ENCODE measurements around the gene C19orf73. TPM values are rescaled to one million over a fixed set of nuclear protein-coding genes. Genes with fewer than 3 reads are reported as not detected.

Gene C19orf73
- total and polyA plus RNA-seq, 9 of the 15 experiments (the other 6 are each of a cell fraction or from before 2014, with no cell fraction given), result 0.08 to 7.4 (median 1.4) TPM

DNA sequence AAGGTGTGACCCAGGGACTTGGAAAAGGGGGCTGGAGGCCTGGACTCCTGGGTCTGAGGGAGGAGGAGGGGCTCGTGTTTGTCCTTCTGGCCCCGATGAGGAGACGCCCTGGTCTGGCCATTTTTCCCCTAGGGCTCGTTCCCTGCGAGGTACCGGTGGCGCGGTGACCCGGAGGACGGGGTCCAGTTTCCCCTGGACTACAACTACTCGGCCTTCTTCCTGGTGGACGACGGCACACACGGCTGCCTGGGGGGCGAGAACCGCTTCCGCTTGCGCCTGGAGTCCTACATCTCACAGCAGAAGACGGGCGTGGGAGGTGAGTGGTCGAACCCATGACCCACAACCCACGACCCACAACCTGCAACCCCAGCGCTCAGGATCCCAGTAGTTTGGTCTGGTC lies 49.5 kb upstream of the C19orf73 start:
- no peak for TF ChIP-seq BDP1 (IDR thresholded peaks at IDR 0.05; ENCODE audit: insufficient read depth, insufficient read length)
- no peak for TF ChIP-seq KDM4B (IDR thresholded peaks at IDR 0.05; ENCODE audit: borderline replicate concordance in 2 of 2, low read depth in 1 of 2)
- peak; percentile 25; the same call in 1 of the 2 replicates for TF ChIP-seq RBFOX2 (IDR thresholded peaks at IDR 0.05; ENCODE audit: low read depth, low read length)
- no peak overlapping the region for H3K4me3 ChIP-seq
- no peak for FAIRE-seq
- ChIA-PET POLR2A (interaction anchor here (4.1 kb wide), 1 partner anchor 8 kb away, joined by 18 read pairs; no protein-coding TSS in a partner anchor), CTCF (ENCODE audit: low intra/inter-chr PET ratio) (no interaction called here)
- DNase-seq (ENCODE audit: extremely low read depth in 1 of 4, low spot score in 3 of 4), result peak in 2 of 4 experiments; percentile 3
- 94% methylated on average over 19 of the region's 23 CpGs for WGBS (ENCODE audit: insufficient coverage, low coverage, missing lambda C conversion rate)
- no peaks in the 10 kb centered on the region for H4K20me1 ChIP-seq (replicated peaks; ENCODE audit: control insufficient read depth, insufficient read depth, low read length)
- H2AFZ ChIP-seq (ENCODE audit: low read depth, low read length), result no peak overlapping the region
- no peaks in the 10 kb centered on the region for H3K27me3 ChIP-seq (ENCODE audit: control insufficient read depth in 2 of 2, insufficient read depth in 2 of 2, low read length in 2 of 2)
- H3K9ac ChIP-seq (ENCODE audit: insufficient read depth in 1 of 2, low read depth in 2 of 2, low read length in 2 of 2), result peak overlapping the region in 1 of 2 experiments; percentile 52; a peak in 1 of 4 replicates
- in situ Hi-C loops (cut with MboI) (no loop called here), intact Hi-C loops (cut with micrococcal nuclease) (no loop called here)
- no peak overlapping the region for H3K27ac ChIP-seq (ENCODE audit: extremely low read depth, low read depth, low read length)
- H3K36me3 ChIP-seq (ENCODE audit: control insufficient read depth, insufficient read depth, low read length), result peaks cover 44% of the 10 kb centered on the region
- no peaks in the 10 kb centered on the region for H3K9me1 ChIP-seq (ENCODE audit: control insufficient read depth, insufficient read depth, low read length)
- H3K4me1 ChIP-seq (replicated peaks in 1 of 2; ENCODE audit: control insufficient read depth in 2 of 2, insufficient read depth in 2 of 2, low read length in 2 of 2), result peaks cover 0 to 19% of the 10 kb centered on the region in 2 experiments; a peak in 2 of 5 replicates
- no peaks in the 10 kb centered on the region for H3K79me2 ChIP-seq (ENCODE audit: control insufficient read depth, insufficient read depth, low read length)
- no peaks in the 10 kb centered on the region for H3K9me3 ChIP-seq (replicated peaks; ENCODE audit: control insufficient read depth, insufficient read depth, low read depth, low read length)
- ATAC-seq, result no peak; the same call in 2 of the 3 replicates
- BruUV-seq (replicated peaks), result no TSS peak
- H3K4me2 ChIP-seq (ENCODE audit: insufficient read depth, low read length), result no peak overlapping the region

DNA sequence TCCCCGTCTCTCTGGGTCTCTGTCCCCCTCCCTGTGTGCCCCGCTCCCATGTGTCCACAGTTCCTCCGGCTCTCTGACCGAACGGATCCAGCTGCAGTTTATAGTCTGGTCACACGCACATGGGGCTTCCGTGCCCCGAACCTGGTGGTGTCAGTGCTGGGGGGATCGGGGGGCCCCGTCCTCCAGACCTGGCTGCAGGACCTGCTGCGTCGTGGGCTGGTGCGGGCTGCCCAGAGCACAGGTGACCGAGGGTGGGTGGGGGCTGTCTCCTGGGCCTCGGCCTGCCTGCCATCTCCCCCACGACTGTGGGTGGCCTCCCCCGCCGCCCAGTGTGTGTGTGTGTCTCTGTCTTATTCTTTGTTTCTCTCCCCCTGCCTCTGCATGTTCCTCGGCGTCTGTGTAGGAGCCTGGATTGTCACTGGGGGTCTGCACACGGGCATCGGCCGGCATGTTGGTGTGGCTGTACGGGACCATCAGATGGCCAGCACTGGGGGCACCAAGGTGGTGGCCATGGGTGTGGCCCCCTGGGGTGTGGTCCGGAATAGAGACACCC lies 49.0 kb upstream of the C19orf73 start:
- H3K9me1 ChIP-seq (ENCODE audit: control insufficient read depth, insufficient read depth, low read length), result no peaks in the 10 kb centered on the region
- H3K27me3 ChIP-seq (ENCODE audit: control insufficient read depth in 2 of 2, insufficient read depth in 2 of 2, low read length in 2 of 2), result no peaks in the 10 kb centered on the region
- no peaks in the 10 kb centered on the region for H3K9me3 ChIP-seq (replicated peaks; ENCODE audit: control insufficient read depth, insufficient read depth, low read depth, low read length)
- no peaks in the 10 kb centered on the region for H3K79me2 ChIP-seq (ENCODE audit: control insufficient read depth, insufficient read depth, low read length)
- no peak overlapping the region for H2AFZ ChIP-seq (ENCODE audit: low read depth, low read length)
- WGBS (ENCODE audit: insufficient coverage, low coverage, missing lambda C conversion rate), result 90% methylated on average over 23 of the region's 25 CpGs
- peak; percentile 24; the same call in 2 of the 3 replicates for ATAC-seq
- H3K4me2 ChIP-seq (ENCODE audit: insufficient read depth, low read length), result no peak overlapping the region
- no peak overlapping the region for H3K27ac ChIP-seq (ENCODE audit: extremely low read depth, low read depth, low read length)
- peaks cover 39% of the 10 kb centered on the region; the same call in 2 of the 3 replicates for H3K36me3 ChIP-seq (ENCODE audit: control insufficient read depth, insufficient read depth, low read length)
- ChIA-PET POLR2A (interaction anchor here (4.1 kb wide), 1 partner anchor 7 kb away, joined by 18 read pairs; no protein-coding TSS in a partner anchor), CTCF (ENCODE audit: low intra/inter-chr PET ratio) (no interaction called here)
- H3K9ac ChIP-seq (ENCODE audit: insufficient read depth in 1 of 2, low read depth in 2 of 2, low read length in 2 of 2), result peak overlapping the region in 1 of 2 experiments; percentile 52; a peak in 2 of 4 replicates
- H3K4me1 ChIP-seq (replicated peaks in 1 of 2; ENCODE audit: control insufficient read depth in 2 of 2, insufficient read depth in 2 of 2, low read length in 2 of 2), result peaks cover 0 to 19% of the 10 kb centered on the region in 2 experiments; a peak in 2 of 5 replicates
- DNase-seq (ENCODE audit: extremely low read depth in 1 of 4, low spot score in 3 of 4), result peak in 1 of 4 experiments; percentile 5
- no peaks in the 10 kb centered on the region for H4K20me1 ChIP-seq (replicated peaks; ENCODE audit: control insufficient read depth, insufficient read depth, low read length)
- in situ Hi-C loops (cut with MboI), result no loop called here
- H3K4me3 ChIP-seq, result no peak overlapping the region
- intact Hi-C loops (cut with micrococcal nuclease), result no loop called here
- BruUV-seq (replicated peaks), result no TSS peak
- no peak for FAIRE-seq
- TF ChIP-seq POLR2G (IDR thresholded peaks at IDR 0.05; ENCODE audit: low read depth, low read length) (0 out of 2 replicates have a peak, but pooled peaks have one; percentile 25), RBFOX2 (IDR thresholded peaks at IDR 0.05; ENCODE audit: low read depth, low read length) (peak; percentile 43), SMARCA4 (IDR thresholded peaks at IDR 0.05) (no peak), BDP1 (IDR thresholded peaks at IDR 0.05; ENCODE audit: insufficient read depth, insufficient read length) (no peak)

All from K562 (cell line).